HG02973 (cell line): ENCODE data around the gene GDF15.

ENCODE experiments used
- ATAC-seq: cut with Tn5 transposase; IDR thresholded peaks from one replicate; pipeline ENCODE4 v1.9.1; 2021; ENCODE audit warnings: moderate library complexity; ENCODE audit not compliant: unreplicated experiment

GDF15 gene

GRCh38 chr19:18417250-18418028 lies 31.5 kb downstream of the GDF15 start:
- ATAC-seq = no peak

GRCh38 chr19:18418029-18418482 lies 32.1 kb downstream of the GDF15 start:
- no peak for ATAC-seq

GRCh38 chr19:18418483-18419194 lies 32.7 kb downstream of the GDF15 start:
- no peak for ATAC-seq

GRCh38 chr19:18419195-18419698 lies 33.3 kb downstream of the GDF15 start, which contains the start of gene SSBP4:
SSBP4 (plus strand) TSS chr19:18419398; CDS start chr19:18419649, 251 bp downstream.
- peak; percentile 32 for ATAC-seq

- no peak for ATAC-seq
Measured at GRCh38 chr19:18419699-18420460, 33.9 kb downstream of the GDF15 start.

GRCh38 chr19:18420930-18421329 lies 35.0 kb downstream of the GDF15 start:
- no peak for ATAC-seq

- ATAC-seq = no peak
Measured at GRCh38 chr19:18421371-18421959, 35.5 kb downstream of the GDF15 start.

- no peak for ATAC-seq
Measured at GRCh38 chr19:18422530-18423191, 36.7 kb downstream of the GDF15 start.

GRCh38 chr19:18423258-18424020 lies 37.5 kb downstream of the GDF15 start:
- ATAC-seq = no peak

GRCh38 chr19:18424122-18424889 lies 38.3 kb downstream of the GDF15 start:
- no peak for ATAC-seq

GRCh38 chr19:18424890-18425514 lies 39.0 kb downstream of the GDF15 start:
- ATAC-seq = no peak

GRCh38 chr19:18425515-18426415 lies 39.8 kb downstream of the GDF15 start:
- ATAC-seq = no peak

GRCh38 chr19:18426416-18426767 lies 40.4 kb downstream of the GDF15 start:
- no peak for ATAC-seq

GRCh38 chr19:18427080-18427742 lies 41.3 kb downstream of the GDF15 start:
- ATAC-seq = no peak

GRCh38 chr19:18427743-18428113 lies 41.8 kb downstream of the GDF15 start:
- ATAC-seq = no peak

- no peak for ATAC-seq
Measured at GRCh38 chr19:18428173-18428786, 42.3 kb downstream of the GDF15 start.
